Non-pigmented ciliary epithelial cell (primary cell): ENCODE data around the gene OLFM4.

ENCODE experiments used
- DNase-seq: peaks from one replicate; pipeline ENCODE4 v3.0.0-alpha.2; 2010; ENCODE audit warnings: low read depth

Gene OLFM4

GRCh38 chr13:53068585-53069520, 40.2 kb downstream of the OLFM4 start:
- no peak for DNase-seq

GRCh38 chr13:53069800-53070199, 41.2 kb downstream of the OLFM4 start:
- DNase-seq, result no peak

- no peak for DNase-seq
These were observed 45.1 kb downstream of the OLFM4 start for GRCh38 chr13:53073711-53074110.

GRCh38 chr13:53074114-53074513, 45.5 kb downstream of the OLFM4 start:
- no peak for DNase-seq

GRCh38 chr13:53075356-53076041, 46.9 kb downstream of the OLFM4 start:
- DNase-seq, result no peak

- no peak for DNase-seq
These were observed 51.1 kb downstream of the OLFM4 start for GRCh38 chr13:53079691-53080090.

GRCh38 chr13:53088871-53089270, 60.3 kb downstream of the OLFM4 start:
- no peak for DNase-seq

- DNase-seq, result no peak
These were observed 61.3 kb downstream of the OLFM4 start for GRCh38 chr13:53089951-53090350.

- DNase-seq, result no peak
These were observed 61.8 kb downstream of the OLFM4 start for GRCh38 chr13:53090461-53090860.

- DNase-seq, result no peak
These were observed 64.3 kb downstream of the OLFM4 start for GRCh38 chr13:53092931-53093330.

- DNase-seq, result no peak
These were observed 69.8 kb downstream of the OLFM4 start for GRCh38 chr13:53098455-53098854.

- no peak for DNase-seq
These were observed 71.9 kb downstream of the OLFM4 start for GRCh38 chr13:53100394-53101063.
